Left cardiac atrium (tissue), 4 donors: ENCODE results near the gene HSPA12A. TPM values are rescaled to one million over a fixed set of nuclear protein-coding genes. Genes with fewer than 3 reads are reported as not detected.

Experiments
- ATAC-seq, 2 donors: fragments of 200-7000 bp; cut with Tn5 transposase; one replicate each; pipeline ENCODE4 v1.9.1; 2020; ENCODE audit warnings: mild to moderate bottlenecking in 2 of 2, moderate library complexity in 2 of 2
- DNase-seq: peaks from one replicate; pipeline ENCODE4 v3.0.0-alpha.2; 2020
- intact Hi-C, 2 donors: fragments of 100-400 bp; cut with DNase I; formaldehyde crosslinking; loops; one replicate each; pipeline versions ENCODE4 v1.14.1 to v1.15.1; 2022 to 2023
- total RNA-seq, 2 donors: library from RNA; stranded (reverse); fragmentation: NEBNext Ultra II Directional; extraction: Animal tissue kit (Norgen Biotek cat#: 25700); gene quantifications; one replicate each; pipeline ENCODE4 v1.2.1, GENCODE V29; 2021
- donor health status: DM: no; HTN: yes; CAD: no.
- donor health status: DM: no; HTN: yes; CAD: no; lungs with severe emphysema.
- donor health status: DM: yes; HTN: yes; CAD: no.
- donor health status: Dilated cardiomyopathy.

HSPA12A gene
- total RNA-seq, 2 donors from 2014 or later, result 16.6 to 23.4 TPM

- ATAC-seq, result no peak
- DNase-seq, result no peak
- intact Hi-C loops, result loop anchor here (5.0 to 10.0 kb wide), 4 partner anchors 58 to 493 kb away; partner anchors contain the start of gene HSPA12A (in 1 of the 2)
These were observed 57.6 kb downstream of the HSPA12A start for GRCh38 chr10:116684781-116685180.

GRCh38 chr10:116683821-116684220 is 58.5 kb downstream of the HSPA12A start:
- DNase-seq (no peak), ATAC-seq (no peak)
- intact Hi-C loops, result loop anchor here (5.0 to 10.0 kb wide), 2 partner anchors 481 to 493 kb away; no protein-coding TSS in a partner anchor

- intact Hi-C loops, result loop anchor here (5.0 to 10.0 kb wide), 2 partner anchors 482 to 494 kb away; no protein-coding TSS in a partner anchor
These were observed 59.2 kb downstream of the HSPA12A start for GRCh38 chr10:116683166-116683565.

GRCh38 chr10:116679351-116679750 is 63.0 kb downstream of the HSPA12A start:
- ATAC-seq, result no peak
- DNase-seq, result no peak
- intact Hi-C loops, result no loop called here

More at GRCh38 chr10:116683166-116683565, 59.2 kb downstream of the HSPA12A start:
- DNase-seq (no peak), ATAC-seq (no peak)

- ATAC-seq (no peak), DNase-seq (no peak)
- intact Hi-C loops, result no loop called here
These were observed 65.7 kb downstream of the HSPA12A start for GRCh38 chr10:116676633-116677032.

GRCh38 chr10:116676118-116676517 is 66.2 kb downstream of the HSPA12A start:
- ATAC-seq, result no peak
- DNase-seq, result no peak
- intact Hi-C loops, result no loop called here

GRCh38 chr10:116674901-116675423 is 67.4 kb downstream of the HSPA12A start:
- DNase-seq (no peak), ATAC-seq (no peak)
- intact Hi-C loops, result no loop called here

- intact Hi-C loops, result no loop called here
- DNase-seq (no peak), ATAC-seq (no peak)
These were observed 68.5 kb downstream of the HSPA12A start for GRCh38 chr10:116673866-116674265.

- DNase-seq (no peak), ATAC-seq (no peak)
- intact Hi-C loops, result no loop called here
These were observed 69.5 kb downstream of the HSPA12A start for GRCh38 chr10:116672891-116673290.

- intact Hi-C loops, result no loop called here
- ATAC-seq (no peak), DNase-seq (no peak)
These were observed 71.0 kb downstream of the HSPA12A start for GRCh38 chr10:116671274-116671926.

- DNase-seq, result no peak
- no peak for ATAC-seq
- intact Hi-C loops, result no loop called here
These were observed 71.7 kb downstream of the HSPA12A start for GRCh38 chr10:116670706-116671105.

- DNase-seq (no peak), ATAC-seq (peak; percentile 33 to 55)
- intact Hi-C loops, result no loop called here
These were observed 72.3 kb downstream of the HSPA12A start for GRCh38 chr10:116669832-116670644.

- no peak for DNase-seq
- intact Hi-C loops, result no loop called here
- no peak for ATAC-seq
These were observed 73.3 kb downstream of the HSPA12A start for GRCh38 chr10:116669080-116669479.

- no peak for DNase-seq
- intact Hi-C loops, result no loop called here
These were observed 73.9 kb downstream of the HSPA12A start for GRCh38 chr10:116668446-116668845.

GRCh38 chr10:116668018-116668417 is 74.3 kb downstream of the HSPA12A start:
- DNase-seq (no peak), ATAC-seq (no peak)
- intact Hi-C loops, result no loop called here

More at GRCh38 chr10:116668446-116668845, 73.9 kb downstream of the HSPA12A start:
- ATAC-seq, result no peak

GRCh38 chr10:116667484-116667883 is 74.9 kb downstream of the HSPA12A start:
- ATAC-seq (no peak), DNase-seq (no peak)
- intact Hi-C loops, result no loop called here

GRCh38 chr10:116665541-116666125 is 76.7 kb downstream of the HSPA12A start:
- ATAC-seq, result peak; percentile 68 to 76
- intact Hi-C loops, result no loop called here
- DNase-seq, result peak; percentile 39

- intact Hi-C loops, result no loop called here
- ATAC-seq (no peak), DNase-seq (no peak)
These were observed 77.7 kb downstream of the HSPA12A start for GRCh38 chr10:116664631-116665030.

GRCh38 chr10:116663342-116663741 is 79.0 kb downstream of the HSPA12A start:
- no peak for DNase-seq
- ATAC-seq, result no peak
- intact Hi-C loops, result no loop called here

- DNase-seq (no peak), ATAC-seq (no peak)
- intact Hi-C loops, result no loop called here
These were observed 81.5 kb downstream of the HSPA12A start for GRCh38 chr10:116660860-116661259.
